Tongue (tissue), 2 donors: ENCODE data around the gene ZNF790. TPM values are rescaled to one million over a fixed set of nuclear protein-coding genes. Genes with fewer than 3 reads are reported as not detected.

Experiments
- DNase-seq: peaks from one replicate; pipeline ENCODE4 v3.0.0-alpha.2; 2015
- total RNA-seq: library from RNA; depleted of rRNA; stranded (reverse); fragments of >200 nt; gene quantifications from one replicate; pipeline ENCODE4 v1.2.3, GENCODE V29; 2014

ZNF790 gene
- 23.5 TPM for total RNA-seq

GRCh38 chr19:36837906-36838783 lies at the start of gene ZNF790:
Gene ZNF790 (minus strand): TSS chr19:36838387. CDS start chr19:36825619, 12,768 bp downstream.
- DNase-seq = peak; percentile 97

GRCh38 chr19:36876993-36877938 lies 39.1 kb upstream of the ZNF790 start:
- DNase-seq = no peak

- no peak for DNase-seq
Observed at GRCh38 chr19:36851898-36852297, 13.7 kb upstream of the ZNF790 start.

- DNase-seq = peak; percentile 98
Observed at GRCh38 chr19:36850559-36851442, 12.6 kb upstream of the ZNF790 start, which contains the start of gene ZNF345. Gene ZNF345 (plus strand): TSS chr19:36850876. CDS start chr19:36876831, 25,955 bp downstream.

DNA sequence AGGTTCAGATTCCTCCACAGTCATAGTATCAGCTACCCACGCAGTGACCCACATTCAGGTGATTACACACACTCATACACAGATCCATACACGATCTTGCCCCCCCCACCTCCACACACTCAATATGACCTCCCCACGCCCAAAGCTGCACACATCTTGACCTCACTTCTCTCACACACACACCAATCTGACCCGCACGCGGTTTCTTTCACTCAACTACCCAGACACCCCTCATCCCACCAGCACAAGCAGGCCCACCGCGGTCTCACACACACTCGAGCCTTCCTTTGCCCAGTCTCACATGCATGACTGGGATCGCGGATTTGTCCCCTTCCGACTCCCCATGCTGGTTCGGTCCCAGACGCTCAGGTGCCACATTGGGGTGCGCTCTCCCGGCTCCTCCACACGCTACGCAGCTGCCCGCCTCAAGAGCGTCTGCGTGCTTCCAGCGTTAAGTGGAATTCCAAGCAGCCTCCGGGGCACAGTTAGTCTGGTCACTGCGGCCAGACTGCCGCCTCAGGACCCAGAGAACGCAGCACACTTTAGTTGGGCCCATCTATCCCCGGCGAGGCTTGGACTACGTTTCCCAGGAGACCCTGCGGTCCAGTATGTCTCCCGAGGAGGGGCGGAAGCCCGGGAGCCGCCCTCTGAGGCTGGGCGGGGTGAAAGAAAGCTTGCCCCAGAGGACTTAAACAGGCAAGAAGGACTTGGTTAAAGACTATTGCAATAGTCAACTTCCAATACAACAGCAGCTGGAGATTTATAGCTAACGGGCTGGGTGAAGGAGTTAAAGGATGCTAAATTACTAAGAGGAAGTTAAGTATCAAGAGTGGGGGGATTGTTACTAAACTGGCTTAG lies 11.7 kb upstream of the ZNF790 start:
- peak; percentile 96 for DNase-seq

DNA sequence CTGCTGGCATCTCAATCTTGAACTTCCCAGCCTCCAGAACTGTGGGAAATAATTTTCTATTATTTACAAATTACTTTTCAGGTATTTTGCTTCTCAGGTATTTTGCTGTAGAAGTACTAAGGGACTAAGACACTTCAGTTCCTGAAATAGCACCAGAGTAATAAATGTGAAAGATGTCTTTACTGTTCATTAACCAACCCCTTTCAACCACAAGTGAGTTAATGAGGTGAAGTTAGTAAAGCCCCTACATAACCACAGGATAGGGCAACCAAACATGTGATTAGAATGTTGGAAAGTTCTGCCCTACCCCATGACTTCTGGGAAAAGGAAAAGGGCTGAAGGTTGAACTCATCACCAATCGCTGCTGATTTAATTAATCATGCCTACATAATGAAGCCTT lies 9.8 kb upstream of the ZNF790 start:
- DNase-seq = no peak

GRCh38 chr19:36838784-36839324 lies 667 bp upstream of the ZNF790 start:
- no peak for DNase-seq

DNA sequence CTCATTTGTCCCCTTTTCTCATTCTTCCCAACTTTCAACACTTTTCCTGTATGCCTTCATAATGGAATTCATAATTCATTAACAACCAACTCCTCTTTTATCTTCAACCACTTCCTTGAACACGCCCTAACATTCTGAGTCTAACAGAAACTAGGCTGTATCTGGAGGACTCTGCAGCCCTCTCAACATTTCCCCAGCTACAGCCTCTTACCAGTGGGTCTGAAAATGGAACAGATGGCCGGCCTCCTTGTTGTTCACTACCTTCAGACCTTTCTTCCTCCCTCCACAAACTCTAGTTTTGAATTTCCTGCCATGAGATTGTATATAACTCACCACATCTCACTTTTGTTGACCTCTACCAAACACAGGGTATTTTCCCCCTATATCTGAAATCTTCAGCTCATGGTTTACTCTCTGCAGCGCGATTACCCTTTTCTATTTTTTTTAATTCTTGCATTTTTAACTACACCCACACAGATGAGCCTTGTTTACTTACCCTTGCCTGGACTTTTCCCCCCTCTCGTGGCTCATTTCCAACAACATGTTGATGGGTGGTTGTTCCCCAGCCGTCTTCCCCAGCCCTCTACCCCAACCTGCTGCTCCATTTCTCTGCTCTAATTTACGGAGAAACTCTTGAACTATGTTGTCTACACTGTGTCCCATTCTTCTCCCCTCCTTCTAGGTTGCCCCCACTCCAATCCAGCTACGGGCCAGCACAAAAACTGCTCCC lies 846 bp downstream of the ZNF790 start:
- DNase-seq = no peak

DNA sequence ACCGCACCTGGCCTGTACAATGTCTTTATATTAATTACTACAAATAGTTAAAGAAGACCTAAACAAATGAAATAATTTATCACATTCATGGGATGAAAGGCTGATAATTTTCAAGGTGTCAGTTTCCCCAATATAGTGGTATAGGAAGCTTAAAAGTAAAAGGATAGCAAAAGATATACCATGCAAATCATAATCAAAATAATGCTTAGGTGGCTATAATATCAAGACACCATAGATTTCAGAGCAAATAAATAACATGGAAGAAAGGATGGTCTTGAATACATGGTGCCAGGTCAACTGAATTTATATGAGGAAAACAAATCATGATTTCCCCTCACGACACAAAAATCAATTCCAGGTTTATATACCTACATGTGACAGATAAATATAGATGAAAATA lies 4.8 kb downstream of the ZNF790 start:
- no peak for DNase-seq

DNA sequence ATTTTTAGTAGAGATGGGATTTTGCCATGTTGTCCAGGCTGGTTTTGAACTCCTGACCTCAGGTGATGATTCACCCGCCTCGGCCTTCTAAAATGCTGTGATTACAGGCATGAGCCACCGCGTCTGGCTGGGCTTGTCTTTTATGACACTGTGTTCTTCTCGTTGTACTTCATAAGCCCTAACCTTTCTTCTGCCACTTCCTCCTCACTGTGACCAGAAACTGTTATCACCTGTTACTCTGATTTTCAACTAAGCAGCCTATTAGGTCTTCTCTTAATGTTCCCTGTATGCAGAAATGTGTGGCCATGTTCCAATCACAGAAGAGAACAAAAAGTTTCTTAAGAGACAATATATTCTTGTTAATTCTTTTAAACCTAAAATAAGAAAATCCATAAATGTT lies 16.4 kb downstream of the ZNF790 start:
- DNase-seq = no peak

GRCh38 chr19:36819130-36819630 lies 19.0 kb downstream of the ZNF790 start:
- DNase-seq = no peak

DNA sequence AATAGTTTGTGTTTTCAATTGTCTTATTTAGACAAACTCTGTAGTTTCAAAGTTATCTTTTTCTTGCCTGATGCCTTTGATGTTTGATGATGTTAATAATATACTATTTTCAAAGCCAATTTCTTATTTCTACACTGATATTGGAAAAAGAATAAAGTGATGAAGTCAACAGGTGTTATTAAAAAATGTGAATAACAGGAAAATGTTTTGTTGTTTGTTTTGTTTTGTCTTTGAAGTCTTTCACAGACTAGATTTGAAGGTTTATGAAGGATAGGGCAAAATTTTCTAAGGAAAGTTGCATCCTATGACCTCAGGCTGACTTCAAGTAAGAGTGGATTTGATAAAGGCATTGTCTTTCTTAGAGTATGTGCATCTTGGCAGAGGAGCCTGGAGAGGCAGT lies 31.2 kb downstream of the ZNF790 start:
- DNase-seq = no peak

GRCh38 chr19:36805364-36805763 lies 32.8 kb downstream of the ZNF790 start:
- DNase-seq = no peak

DNA sequence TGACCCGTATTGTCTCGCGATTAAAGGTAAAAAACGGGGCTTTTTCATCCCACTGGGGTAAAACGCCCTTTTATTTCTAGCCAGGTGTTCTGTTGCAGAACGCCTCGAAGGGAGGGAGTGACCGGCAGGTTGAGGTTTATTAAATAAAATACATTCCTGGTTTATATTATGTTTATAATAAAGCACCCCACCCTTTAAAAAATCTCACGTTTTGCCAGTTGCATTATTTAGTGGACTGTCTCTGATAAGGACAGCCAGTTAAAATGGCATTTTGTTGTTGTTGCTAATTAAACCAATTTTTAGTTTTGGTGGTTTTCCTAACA lies 40.4 kb downstream of the ZNF790 start:
- DNase-seq = no peak

DNA sequence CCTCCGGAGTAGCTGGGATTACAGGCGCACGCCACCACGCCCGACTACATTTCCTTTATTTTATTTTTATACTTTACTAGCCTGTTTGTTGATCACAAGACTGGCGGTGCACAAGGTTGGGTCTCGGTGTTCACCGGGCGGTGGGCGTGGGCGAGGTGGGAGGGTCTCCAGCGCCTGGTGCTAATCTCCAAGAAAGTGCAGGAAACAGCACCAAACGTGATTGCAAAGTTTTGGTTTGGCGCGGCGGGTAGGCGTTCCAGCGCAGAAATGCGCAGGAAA lies 41.5 kb downstream of the ZNF790 start:
- no peak for DNase-seq

GRCh38 chr19:36791420-36792141 lies 46.6 kb downstream of the ZNF790 start:
- peak; percentile 36 for DNase-seq

- DNase-seq = peak; percentile 57
Observed at GRCh38 chr19:36775768-36776167, 62.4 kb downstream of the ZNF790 start.

DNA sequence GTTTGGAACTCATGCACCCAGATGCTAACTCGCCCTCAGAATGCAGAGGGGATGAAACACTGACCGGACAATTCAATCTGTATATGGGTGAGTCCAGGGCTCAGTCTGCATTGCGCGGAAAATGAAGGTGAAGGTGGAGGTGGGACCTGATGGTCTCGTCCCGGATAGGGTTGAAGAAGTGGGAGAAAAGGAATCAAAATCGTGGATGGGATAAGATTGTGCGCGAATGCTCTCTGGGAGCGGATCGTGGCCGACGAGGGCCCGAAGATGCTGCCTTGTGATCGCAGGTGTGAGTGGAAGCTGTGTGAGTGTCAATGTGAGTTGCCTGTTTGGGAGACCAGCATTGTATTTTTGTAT lies 65.0 kb downstream of the ZNF790 start:
- no peak for DNase-seq
